ENCODE data around the gene NUDT8. TPM values are rescaled to one million over a fixed set of nuclear protein-coding genes. Genes with fewer than 3 reads are reported as not detected.
A peak's percentile ranks its signal among the peaks of the same experiment; 100 is the strongest.

NUDT8 gene
- total RNA-seq, 1 donor from 2014 or later: 14.2 TPM

DNA sequence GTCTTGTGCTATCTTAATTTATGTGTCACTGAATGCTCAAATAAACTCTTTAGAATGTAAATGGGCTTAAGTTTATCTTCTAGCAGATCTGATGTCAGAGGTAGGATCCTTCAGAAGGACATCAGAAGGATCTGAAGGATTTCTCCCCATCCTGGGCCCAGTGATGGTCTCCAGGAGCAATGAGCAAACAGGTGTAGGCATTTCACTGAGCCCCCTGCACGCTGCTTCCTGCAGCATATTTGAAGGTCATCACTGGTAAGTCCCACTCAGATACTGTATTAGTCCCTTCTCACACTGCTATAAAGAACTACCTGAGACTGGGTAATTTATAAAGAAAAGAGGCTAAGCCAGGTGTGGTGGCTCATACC, 41.6 kb downstream of the NUDT8 start:
- Histone ChIP-seq H3K36me3 (ENCODE audit: control insufficient read depth, insufficient read depth, low read length) (peaks cover 24% of the 10 kb centered on the region), H3K4me3 (ENCODE audit: low read depth, low read length) (no peak overlapping the region), H3K27me3 (ENCODE audit: control insufficient read depth, insufficient read depth, low read length) (no peaks in the 10 kb centered on the region)
- DNase-seq (ENCODE audit: low read depth): no peak
- TF ChIP-seq, protein P1, sequence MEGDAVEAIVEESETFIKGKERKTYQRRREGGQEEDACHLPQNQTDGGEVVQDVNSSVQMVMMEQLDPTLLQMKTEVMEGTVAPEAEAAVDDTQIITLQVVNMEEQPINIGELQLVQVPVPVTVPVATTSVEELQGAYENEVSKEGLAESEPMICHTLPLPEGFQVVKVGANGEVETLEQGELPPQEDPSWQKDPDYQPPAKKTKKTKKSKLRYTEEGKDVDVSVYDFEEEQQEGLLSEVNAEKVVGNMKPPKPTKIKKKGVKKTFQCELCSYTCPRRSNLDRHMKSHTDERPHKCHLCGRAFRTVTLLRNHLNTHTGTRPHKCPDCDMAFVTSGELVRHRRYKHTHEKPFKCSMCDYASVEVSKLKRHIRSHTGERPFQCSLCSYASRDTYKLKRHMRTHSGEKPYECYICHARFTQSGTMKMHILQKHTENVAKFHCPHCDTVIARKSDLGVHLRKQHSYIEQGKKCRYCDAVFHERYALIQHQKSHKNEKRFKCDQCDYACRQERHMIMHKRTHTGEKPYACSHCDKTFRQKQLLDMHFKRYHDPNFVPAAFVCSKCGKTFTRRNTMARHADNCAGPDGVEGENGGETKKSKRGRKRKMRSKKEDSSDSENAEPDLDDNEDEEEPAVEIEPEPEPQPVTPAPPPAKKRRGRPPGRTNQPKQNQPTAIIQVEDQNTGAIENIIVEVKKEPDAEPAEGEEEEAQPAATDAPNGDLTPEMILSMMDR (IDR thresholded peaks at IDR 0.05; ENCODE audit: insufficient read depth, low read length, severe bottlenecking): no peak
- FAIRE-seq: no peak

DNA sequence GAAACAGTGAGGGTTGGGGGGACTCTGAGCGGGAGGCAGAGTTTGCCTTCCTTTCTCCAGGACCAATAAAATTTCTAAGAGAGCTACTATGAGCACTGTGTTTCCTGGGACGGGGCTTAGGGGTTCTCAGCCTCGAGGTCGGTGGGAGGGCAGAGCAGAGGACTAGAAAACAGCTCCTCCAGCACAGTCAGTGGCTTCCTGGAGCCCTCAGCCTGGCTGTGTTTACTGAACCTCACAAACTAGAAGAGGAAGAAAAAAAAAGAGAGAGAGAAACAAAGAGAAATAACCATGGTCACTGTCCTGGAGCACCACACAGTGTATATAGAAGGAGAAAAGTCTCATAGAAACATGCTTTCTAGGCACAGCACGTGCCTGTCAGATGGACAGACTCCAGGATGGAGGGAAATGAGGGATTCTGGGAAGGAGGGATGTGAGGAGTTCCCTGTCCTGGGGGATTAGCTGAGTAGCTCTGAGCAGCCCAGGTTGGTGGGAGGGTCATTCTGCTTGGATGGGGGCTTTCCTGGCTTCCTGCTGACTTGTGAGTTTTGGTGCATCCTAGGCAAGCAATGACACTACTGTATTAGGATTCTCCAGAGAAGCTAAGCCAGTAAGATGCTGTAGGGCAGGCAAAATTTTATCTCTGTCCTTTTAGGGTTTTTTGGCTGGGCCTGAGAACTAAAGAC, 43.0 kb downstream of the NUDT8 start:
- Histone ChIP-seq H3K27me3 (ENCODE audit: control insufficient read depth, insufficient read depth, low read length) (no peaks in the 10 kb centered on the region), H3K36me3 (ENCODE audit: control insufficient read depth, insufficient read depth, low read length) (peaks cover 24% of the 10 kb centered on the region), H3K4me3 (ENCODE audit: low read depth, low read length) (no peak overlapping the region)
- DNase-seq (ENCODE audit: low read depth) (no peak), FAIRE-seq (no peak)
- TF ChIP-seq, protein P1 (IDR thresholded peaks at IDR 0.05; ENCODE audit: insufficient read depth, low read length, severe bottlenecking): no peak

DNA sequence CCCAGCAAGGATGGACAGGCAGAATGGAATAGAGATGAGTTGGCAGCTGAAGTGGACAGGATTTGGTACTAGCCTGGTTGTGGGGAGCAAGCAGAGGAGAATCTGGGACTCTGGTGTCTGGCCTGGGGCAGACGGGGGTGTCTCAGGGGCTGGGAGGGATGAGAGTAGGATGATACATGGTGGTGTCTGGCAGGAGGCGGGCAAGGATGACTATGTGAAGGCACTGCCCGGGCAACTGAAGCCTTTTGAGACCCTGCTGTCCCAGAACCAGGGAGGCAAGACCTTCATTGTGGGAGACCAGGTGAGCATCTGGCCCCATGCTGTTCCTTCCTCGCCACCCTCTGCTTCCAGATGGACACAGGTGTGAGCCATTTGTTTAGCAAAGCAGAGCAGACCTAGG, 43.8 kb downstream of the NUDT8 start:
- peaks cover 24% of the 10 kb centered on the region for H3K36me3 ChIP-seq (ENCODE audit: control insufficient read depth, insufficient read depth, low read length)
- no peaks in the 10 kb centered on the region for H3K27me3 ChIP-seq (ENCODE audit: control insufficient read depth, insufficient read depth, low read length)
- DNase-seq (ENCODE audit: low read depth): no peak
- TF ChIP-seq, protein P1 (IDR thresholded peaks at IDR 0.05; ENCODE audit: insufficient read depth, low read length, severe bottlenecking): no peak
- no peak for FAIRE-seq
- no peak overlapping the region for H3K4me3 ChIP-seq (ENCODE audit: low read depth, low read length)

DNA sequence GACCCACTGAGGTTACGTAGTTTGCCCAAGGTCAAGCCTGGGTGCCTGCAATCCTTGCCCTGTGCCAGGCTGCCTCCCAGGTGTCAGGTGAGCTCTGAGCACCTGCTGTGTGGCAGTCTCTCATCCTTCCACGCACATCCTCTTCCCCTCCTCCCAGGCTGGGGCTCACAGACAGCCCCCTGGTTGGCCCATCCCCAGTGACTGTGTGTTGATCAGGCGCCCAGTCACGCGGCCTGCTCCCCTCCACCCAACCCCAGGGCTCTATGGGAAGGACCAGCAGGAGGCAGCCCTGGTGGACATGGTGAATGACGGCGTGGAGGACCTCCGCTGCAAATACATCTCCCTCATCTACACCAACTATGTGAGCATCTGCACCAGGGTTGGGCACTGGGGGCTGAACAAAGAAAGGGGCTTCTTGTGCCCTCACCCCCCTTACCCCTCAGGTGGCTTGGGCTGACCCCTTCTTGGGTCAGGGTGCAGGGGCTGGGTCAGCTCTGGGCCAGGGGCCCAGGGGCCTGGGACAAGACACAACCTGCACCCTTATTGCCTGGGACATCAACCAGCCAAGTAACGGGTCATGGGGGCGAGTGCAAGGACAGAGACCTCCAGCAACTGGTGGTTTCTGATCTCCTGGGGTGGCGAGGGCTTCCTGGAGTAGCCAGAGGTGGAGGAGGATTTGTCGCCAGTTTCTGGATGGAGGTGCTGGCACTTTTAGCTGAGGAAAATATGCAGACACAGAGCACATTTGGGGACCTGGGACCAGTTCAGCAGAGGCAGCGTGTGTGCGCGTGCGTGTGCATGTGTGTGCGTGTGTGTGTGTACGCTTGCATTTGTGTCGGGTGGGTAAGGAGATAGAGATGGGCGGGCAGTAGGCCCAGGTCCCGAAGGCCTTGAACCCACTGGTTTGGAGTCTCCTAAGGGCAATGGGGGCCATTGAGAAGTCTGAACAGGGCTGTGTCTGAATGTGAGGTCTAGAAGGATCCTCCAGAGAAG, 44.6 kb downstream of the NUDT8 start:
- no peak for DNase-seq (ENCODE audit: low read depth)
- TF ChIP-seq, protein P1 (IDR thresholded peaks at IDR 0.05; ENCODE audit: insufficient read depth, low read length, severe bottlenecking): no peak
- peaks cover 24% of the 10 kb centered on the region for H3K36me3 ChIP-seq (ENCODE audit: control insufficient read depth, insufficient read depth, low read length)
- peak; percentile 64 for FAIRE-seq
- no peaks in the 10 kb centered on the region for H3K27me3 ChIP-seq (ENCODE audit: control insufficient read depth, insufficient read depth, low read length)
- peak overlapping the region; percentile 85 for H3K4me3 ChIP-seq (ENCODE audit: low read depth, low read length)

DNA sequence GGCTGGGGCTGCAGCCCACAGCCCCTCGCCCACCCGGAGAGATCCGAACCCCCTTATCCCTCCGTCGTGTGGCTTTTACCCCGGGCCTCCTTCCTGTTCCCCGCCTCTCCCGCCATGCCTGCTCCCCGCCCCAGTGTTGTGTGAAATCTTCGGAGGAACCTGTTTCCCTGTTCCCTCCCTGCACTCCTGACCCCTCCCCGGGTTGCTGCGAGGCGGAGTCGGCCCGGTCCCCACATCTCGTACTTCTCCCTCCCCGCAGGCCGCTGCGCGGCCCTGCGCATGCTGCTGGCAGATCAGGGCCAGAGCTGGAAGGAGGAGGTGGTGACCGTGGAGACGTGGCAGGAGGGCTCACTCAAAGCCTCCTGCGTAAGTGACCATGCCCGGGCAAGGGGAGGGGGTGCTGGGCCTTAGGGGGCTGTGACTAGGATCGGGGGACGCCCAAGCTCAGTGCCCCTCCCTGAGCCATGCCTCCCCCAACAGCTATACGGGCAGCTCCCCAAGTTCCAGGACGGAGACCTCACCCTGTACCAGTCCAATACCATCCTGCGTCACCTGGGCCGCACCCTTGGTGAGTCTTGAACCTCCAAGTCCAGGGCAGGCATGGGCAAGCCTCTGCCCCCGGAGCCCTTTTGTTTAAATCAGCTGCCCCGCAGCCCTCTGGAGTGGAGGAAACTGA, 45.4 kb downstream of the NUDT8 start:
- H3K27me3 ChIP-seq (ENCODE audit: control insufficient read depth, insufficient read depth, low read length): no peaks in the 10 kb centered on the region
- DNase-seq (ENCODE audit: low read depth) (peak; percentile 88), FAIRE-seq (no peak)
- peak overlapping the region; percentile 85 for H3K4me3 ChIP-seq (ENCODE audit: low read depth, low read length)
- H3K36me3 ChIP-seq (ENCODE audit: control insufficient read depth, insufficient read depth, low read length): peaks cover 24% of the 10 kb centered on the region
- TF ChIP-seq, protein P1 (IDR thresholded peaks at IDR 0.05; ENCODE audit: insufficient read depth, low read length, severe bottlenecking): no peak
